Frontal cortex (tissue), 4 donors: ENCODE measurements around the gene CLRN2. TPM values are rescaled to one million over a fixed set of nuclear protein-coding genes. Genes with fewer than 3 reads are reported as not detected.
A peak's percentile ranks its signal among the peaks of the same experiment; 100 is the strongest.

Source experiments
- DNase-seq, 2 donors: peaks; one replicate each; pipeline ENCODE4 v3.0.0; 2012; ENCODE audit warnings: low spot score in 2 of 2
- FAIRE-seq: peaks from 2 replicates; lab custom pipeline; 2012; peaks lifted over from hg19 to GRCh38; lab: Jason Lieb, UNC
- total RNA-seq: library from RNA; depleted of rRNA; stranded (reverse); fragments of >200 nt; gene quantifications from one replicate; pipeline ENCODE4 v1.2.3, GENCODE V29; 2014
- donor health status: control.
- donor health status: control.
- donor health status: control.

CLRN2 gene
- total RNA-seq, 1 donor from 2014 or later, result not detected

GRCh38 chr4:17500574-17500973 is 14.4 kb upstream of the CLRN2 start:
- FAIRE-seq, result no peak
- DNase-seq, result no peak

- no peak for FAIRE-seq
- no peak for DNase-seq
Measured at GRCh38 chr4:17502756-17503155, 12.2 kb upstream of the CLRN2 start.

- DNase-seq (no peak), FAIRE-seq (no peak)
Measured at GRCh38 chr4:17504081-17504480, 10.9 kb upstream of the CLRN2 start.

- no peak for FAIRE-seq
- peak in 1 of 2 donors; percentile 24 for DNase-seq
Measured at GRCh38 chr4:17510582-17510981, 4.4 kb upstream of the CLRN2 start.

GRCh38 chr4:17511051-17511450 is 3.9 kb upstream of the CLRN2 start:
- FAIRE-seq, result no peak
- no peak for DNase-seq

GRCh38 chr4:17511509-17511949 is 3.4 kb upstream of the CLRN2 start:
- no peak for FAIRE-seq
- DNase-seq, result no peak

- peak; percentile 80 to 84 for DNase-seq
- no peak for FAIRE-seq
Measured at GRCh38 chr4:17511950-17512795, 2.8 kb upstream of the CLRN2 start, which contains the start of gene QDPR. Gene QDPR (minus strand): TSS chr4:17512090. CDS start chr4:17512054, 36 bp downstream.

- no peak for FAIRE-seq
- no peak for DNase-seq
Measured at GRCh38 chr4:17512973-17513665, 1.8 kb upstream of the CLRN2 start.

- no peak for DNase-seq
- no peak for FAIRE-seq
Measured at GRCh38 chr4:17515445-17516407, 761 bp downstream of the CLRN2 start.

- DNase-seq (no peak), FAIRE-seq (no peak)
Measured at GRCh38 chr4:17516980-17517379, 2.0 kb downstream of the CLRN2 start.

- FAIRE-seq (no peak), DNase-seq (no peak)
Measured at GRCh38 chr4:17517664-17518063, 2.7 kb downstream of the CLRN2 start.

- FAIRE-seq (no peak), DNase-seq (no peak)
Measured at GRCh38 chr4:17521595-17521994, 6.6 kb downstream of the CLRN2 start.

- FAIRE-seq (no peak), DNase-seq (no peak)
Measured at GRCh38 chr4:17523662-17524061, 8.7 kb downstream of the CLRN2 start.

GRCh38 chr4:17526695-17527477 is 11.9 kb downstream of the CLRN2 start:
- FAIRE-seq (no peak), DNase-seq (no peak)

- DNase-seq (no peak), FAIRE-seq (no peak)
Measured at GRCh38 chr4:17528551-17529165, 13.7 kb downstream of the CLRN2 start.

GRCh38 chr4:17531538-17532285 is 16.7 kb downstream of the CLRN2 start:
- FAIRE-seq, result no peak
- DNase-seq, result no peak

- FAIRE-seq, result no peak
- DNase-seq, result no peak
Measured at GRCh38 chr4:17534705-17535104, 19.7 kb downstream of the CLRN2 start.

GRCh38 chr4:17535242-17535641 is 20.3 kb downstream of the CLRN2 start:
- FAIRE-seq (no peak), DNase-seq (no peak)
